ENCODE measurements around the gene ARSG.

The ARSG gene

GRCh38 chr17:68377771-68378267 is 86.5 kb downstream of the ARSG start:
- DNase-seq (ENCODE audit: low read depth in 2 of 2) = no peak

DNA sequence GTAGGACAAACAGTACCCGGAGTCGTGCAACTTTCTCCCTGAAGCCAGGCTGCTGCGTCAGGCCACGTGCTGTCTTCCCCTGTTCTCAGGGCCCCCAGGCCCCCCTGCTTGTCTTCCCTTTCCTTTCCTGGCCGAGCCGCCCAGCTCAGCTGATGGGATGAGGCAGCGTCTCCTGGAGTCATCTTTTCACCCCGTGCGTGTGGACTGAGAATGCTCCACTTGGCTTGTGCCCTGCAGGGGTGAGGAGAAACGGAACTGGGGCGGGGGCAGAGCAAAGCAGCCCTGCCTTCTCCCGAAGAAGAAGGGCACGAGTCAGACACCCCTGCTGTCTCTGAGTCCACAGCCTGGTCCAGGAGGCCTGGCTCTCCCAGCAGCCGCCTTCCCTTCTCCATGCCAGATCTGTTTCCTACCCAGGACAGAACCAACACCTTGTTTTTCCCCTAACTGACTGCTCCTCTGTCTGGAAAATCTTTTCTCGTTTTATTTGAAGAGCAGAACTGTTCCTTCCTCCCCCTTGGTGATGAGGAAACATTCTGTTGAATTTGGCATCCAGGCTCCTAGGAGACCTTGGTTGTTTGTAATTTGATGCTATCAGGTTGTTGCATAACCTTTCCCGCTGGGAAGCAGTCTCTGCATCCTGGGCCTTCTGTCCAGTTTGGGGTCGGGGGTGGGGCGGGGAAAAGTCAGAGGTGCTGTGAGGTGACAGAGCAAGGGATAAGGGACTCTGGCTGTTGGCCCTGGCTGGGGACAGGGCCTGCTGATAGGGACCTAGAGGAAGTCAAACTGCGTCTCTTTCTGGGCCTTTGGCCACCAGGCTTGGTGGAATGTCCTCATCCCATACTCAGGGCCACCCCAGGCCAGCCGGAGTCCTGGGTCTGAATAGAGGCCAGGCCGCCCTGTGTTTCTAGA is 87.2 kb downstream of the ARSG start:
- no peak for DNase-seq (ENCODE audit: low read depth in 2 of 2)

DNA sequence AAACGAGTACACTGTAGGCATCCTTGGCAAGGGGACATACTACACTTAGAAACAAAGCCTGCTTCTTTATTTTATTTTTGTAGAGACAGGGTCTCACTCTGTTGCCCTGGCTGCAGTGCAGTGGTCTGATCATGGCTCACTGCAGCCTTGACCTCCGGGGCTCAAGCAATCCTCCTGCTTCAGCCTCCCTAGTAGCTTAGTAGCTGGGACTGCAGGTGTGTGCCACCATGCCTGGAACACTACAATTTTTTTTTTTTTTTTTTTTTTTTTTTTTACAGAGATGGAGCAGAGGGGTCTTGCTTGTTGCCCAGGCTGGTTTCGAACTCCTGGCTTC is 87.8 kb downstream of the ARSG start:
- no peak for DNase-seq (ENCODE audit: low read depth in 2 of 2)

DNA sequence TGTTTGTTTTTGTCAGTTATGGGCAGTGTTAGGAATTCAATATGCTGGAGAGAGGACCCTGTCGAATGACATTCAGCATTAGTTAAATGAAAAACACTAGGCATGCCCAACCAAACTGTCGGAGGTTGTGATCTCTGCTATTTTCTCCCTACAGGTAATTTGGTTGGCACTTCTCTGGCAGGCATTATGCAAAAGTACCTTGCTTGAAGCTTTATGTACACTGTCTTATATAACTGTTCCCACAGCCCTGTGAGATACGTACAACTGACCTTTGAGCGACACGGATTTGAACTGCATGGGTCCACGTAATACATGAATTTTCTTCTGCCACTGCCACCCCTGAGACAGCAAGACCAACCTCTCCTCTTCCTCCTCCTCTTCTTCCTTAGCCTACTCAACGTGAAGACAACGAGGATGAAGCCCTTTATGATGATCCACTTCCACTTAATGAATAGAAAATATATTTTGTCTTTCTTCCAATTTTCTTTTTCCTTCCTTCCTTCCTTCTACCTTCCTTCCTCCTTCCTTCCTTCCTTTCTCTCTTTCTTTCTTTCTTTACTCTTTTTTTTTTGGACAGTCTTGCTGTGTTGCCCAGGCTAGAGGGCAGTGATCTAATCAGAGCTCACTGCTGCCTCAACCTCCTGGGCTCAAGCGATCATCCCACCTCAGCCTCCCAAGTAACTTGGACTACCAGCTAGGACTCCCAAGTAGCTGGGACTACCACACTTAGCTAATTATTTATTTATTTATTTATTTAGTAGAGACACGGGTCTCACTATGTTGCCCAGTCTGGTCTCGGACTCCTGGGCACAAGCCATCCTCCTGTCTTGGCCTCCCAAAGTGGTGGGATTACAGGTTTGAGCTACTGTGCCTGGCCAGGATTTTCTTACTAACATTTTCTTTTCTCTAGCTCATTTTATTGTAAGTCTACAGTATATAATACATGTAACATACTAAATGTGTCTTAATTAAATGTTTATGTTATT is 88.7 kb downstream of the ARSG start:
- DNase-seq (ENCODE audit: low read depth in 2 of 2) = no peak

DNA sequence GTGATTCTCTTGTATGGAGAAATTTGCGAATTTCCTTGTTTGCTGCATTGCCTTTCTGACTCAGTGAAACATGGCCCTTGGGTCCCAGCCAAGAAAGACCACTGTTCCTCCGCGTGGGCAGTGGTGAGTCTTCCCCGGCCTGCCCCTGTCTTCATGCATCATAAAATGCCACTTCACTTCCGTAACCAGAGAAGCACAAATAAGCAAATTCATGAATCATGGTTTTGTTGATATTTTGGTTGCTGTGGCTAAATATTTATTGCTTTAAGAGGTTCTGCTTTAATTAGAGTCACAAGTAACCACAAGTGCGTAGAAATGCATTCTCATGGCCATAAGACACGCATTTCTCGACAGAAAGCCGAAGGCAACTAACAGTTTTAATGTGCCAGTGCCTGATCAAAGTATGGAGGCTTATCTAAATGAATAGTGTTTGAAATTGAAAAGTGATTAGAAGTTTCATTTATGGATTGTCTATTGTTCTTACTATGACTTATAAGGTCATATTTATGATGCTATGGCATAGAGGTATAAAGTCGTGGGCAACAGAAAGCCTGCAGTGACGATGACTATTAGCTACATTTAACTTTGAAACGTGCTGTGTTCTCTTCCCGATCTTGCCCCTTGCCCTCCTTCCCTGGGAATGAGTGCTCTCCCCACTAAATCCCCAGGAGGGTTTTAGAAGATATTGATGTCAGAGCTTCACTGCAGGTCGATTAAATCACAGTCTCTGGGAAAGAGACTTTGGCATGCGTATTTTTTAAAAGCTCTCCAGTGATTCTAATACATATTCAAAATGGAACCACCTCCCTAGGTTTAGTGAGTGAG is 90.0 kb downstream of the ARSG start:
- DNase-seq (ENCODE audit: low read depth in 2 of 2) = no peak

GRCh38 chr17:68382582-68383085 is 91.3 kb downstream of the ARSG start:
- no peak for DNase-seq (ENCODE audit: low read depth in 2 of 2)

- DNase-seq (ENCODE audit: low read depth in 2 of 2) = no peak
Measured at GRCh38 chr17:68383120-68383442, 91.8 kb downstream of the ARSG start.

- DNase-seq (ENCODE audit: low read depth in 2 of 2) = no peak
Measured at GRCh38 chr17:68383443-68384321, 92.4 kb downstream of the ARSG start.

- DNase-seq (ENCODE audit: low read depth in 2 of 2) = no peak
Measured at GRCh38 chr17:68384471-68384870, 93.2 kb downstream of the ARSG start.

- no peak for DNase-seq (ENCODE audit: low read depth in 2 of 2)
Measured at GRCh38 chr17:68384941-68385340, 93.6 kb downstream of the ARSG start.

DNA sequence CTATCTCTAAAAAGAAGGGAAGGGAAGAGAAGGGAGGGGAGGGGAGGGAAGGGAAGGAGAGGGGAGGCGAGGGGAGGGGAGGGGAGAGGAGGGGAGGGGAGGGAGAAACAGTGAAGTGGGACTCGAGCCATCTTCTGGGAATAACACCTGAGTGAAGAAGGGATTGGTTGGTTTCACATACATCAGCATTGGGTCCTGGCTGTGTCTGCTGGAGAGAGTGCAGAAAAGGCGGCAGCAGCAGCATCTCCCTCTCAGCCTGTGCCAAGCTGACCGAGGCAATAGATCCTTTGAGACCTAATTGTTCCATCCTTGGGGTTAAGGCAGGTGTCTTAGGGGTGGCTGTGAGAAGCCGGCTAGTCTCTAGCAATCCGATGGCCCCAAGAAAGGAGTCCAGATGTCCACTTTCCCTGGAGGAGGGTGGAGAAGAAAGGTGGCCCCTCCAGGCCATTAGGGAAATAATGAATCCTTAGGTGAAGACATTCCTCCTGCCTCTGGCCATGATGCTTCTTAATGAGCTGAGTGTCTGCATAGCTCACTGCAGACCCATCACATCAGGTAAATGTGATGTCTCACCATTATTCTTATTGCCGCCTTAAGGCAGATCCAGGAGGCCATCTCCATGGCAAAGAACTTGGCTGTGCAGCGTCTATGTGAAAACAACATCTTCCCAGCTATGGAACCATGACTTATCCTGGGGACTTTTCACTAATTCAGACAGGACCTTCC is 94.4 kb downstream of the ARSG start:
- no peak for DNase-seq (ENCODE audit: low read depth in 2 of 2)

DNA sequence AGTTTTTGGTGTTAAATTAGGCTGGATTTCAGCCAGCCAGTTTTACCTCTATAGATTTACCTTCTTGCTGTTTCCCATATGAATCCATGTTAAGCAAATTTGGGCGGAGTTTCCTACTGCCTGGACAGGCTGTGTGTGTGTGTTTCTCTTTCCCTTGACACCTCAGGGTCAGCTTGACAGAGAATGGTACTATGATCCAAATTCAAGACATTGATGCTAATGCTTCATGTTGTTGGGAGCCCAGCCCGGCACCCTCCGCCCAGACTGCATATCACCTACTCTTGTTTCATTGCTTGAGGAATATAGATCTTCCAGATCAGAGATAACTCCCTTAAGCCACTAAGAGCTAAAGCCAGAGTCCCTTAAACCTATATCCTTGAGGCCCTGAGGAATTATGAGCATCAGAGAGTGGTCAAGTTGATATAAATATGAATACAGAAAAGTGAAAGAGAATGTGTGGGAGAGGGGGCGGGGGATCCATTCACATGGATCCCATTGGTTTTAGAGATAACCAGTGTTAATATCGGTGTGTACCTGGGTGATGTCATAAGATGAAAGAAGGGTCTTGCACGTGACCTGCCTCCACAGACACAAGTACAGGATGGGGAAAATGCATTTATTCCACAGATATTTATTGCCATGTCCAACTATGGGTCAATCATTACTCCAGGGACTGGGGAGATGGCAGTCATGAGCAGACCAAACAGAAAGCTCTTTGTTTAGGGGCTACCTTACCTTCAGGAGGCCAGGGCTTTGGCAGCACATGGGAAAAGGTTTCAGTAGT is 96.3 kb downstream of the ARSG start:
- no peak for DNase-seq (ENCODE audit: low read depth in 2 of 2)

- DNase-seq (ENCODE audit: low read depth in 2 of 2) = no peak
Measured at GRCh38 chr17:68389041-68389440, 97.7 kb downstream of the ARSG start.

- no peak for DNase-seq (ENCODE audit: low read depth in 2 of 2)
Measured at GRCh38 chr17:68390888-68391545, 99.7 kb downstream of the ARSG start.

GRCh38 chr17:68391561-68392268 is 100.4 kb downstream of the ARSG start:
- DNase-seq (ENCODE audit: low read depth in 2 of 2) = no peak

GRCh38 chr17:68394608-68395331 is 103.5 kb downstream of the ARSG start:
- DNase-seq (ENCODE audit: low read depth in 2 of 2) = no peak
